ENCODE data around the gene ZBTB7C. TPM values are rescaled to one million over a fixed set of nuclear protein-coding genes. Genes with fewer than 3 reads are reported as not detected.

ZBTB7C gene
- total and polyA plus RNA-seq, 2 of the 4 experiments (the other 2 are of a cell fraction): not detected

DNA sequence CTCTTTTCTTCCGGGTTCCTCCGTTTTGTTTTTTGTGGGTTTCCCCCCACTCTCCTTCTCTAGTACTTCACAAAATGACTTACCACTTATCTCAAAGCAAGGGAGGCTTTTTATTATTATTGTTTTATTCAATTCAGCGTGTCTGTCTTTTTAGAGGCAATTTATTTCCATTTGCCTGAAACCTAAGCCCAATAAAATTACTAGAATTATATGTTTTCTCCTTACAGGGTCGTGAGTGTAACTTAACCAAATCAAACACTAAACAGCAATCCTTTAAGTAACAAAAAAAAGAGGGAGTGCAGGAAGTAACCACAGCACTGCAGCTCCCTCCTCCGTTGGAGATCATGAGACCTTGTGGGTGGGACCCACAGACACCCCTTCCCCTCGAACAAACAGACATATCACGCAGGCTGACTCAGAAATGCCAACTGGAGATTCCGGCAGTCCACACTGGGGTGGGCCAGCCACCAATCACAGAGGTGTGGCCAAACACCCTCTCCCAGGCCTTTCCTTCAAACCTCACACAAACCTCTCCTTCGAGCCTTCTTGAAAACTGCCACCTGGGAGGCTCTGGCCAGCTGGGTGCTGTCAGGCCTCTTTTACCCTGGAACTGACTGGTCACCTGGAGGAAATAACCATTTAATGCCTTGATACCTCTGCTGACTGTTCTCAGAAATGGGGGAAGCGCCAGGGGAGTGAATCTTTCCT lies 271.7 kb downstream of the ZBTB7C start:
- Histone ChIP-seq H2BK5ac (ENCODE audit: low read depth, low read length, poor library complexity, severe bottlenecking) (no peak overlapping the region), H3K9ac (ENCODE audit: low read depth, low read length) (no peak overlapping the region), H4K20me1 (ENCODE audit: insufficient read depth, low read length) (no peaks in the 10 kb centered on the region; the same call in 1 of the 2 replicates), H3K27ac (ENCODE audit: insufficient read depth, low read length) (no peak overlapping the region), H3K56ac (ENCODE audit: extremely low read depth, insufficient read depth, low read length) (no peak overlapping the region), H3K18ac (ENCODE audit: low read depth, low read length) (no peak overlapping the region), H3K4me2 (ENCODE audit: low read depth, low read length) (no peak overlapping the region), H2AK5ac (ENCODE audit: low read depth, low read length) (no peak overlapping the region), H3K4me3 (ENCODE audit: insufficient read depth, low read depth, low read length) (no peak overlapping the region), H3K36me3 (ENCODE audit: control insufficient read depth, insufficient read depth, low read length) (no peaks in the 10 kb centered on the region), H2AK9ac (replicated peaks; ENCODE audit: low read depth, low read length, poor library complexity) (no peak overlapping the region), H3K9me1 (ENCODE audit: insufficient read depth, low read length) (no peaks in the 10 kb centered on the region), H3K4ac (ENCODE audit: low read depth, low read length) (no peak overlapping the region), H3K4me1 (ENCODE audit: control insufficient read depth, insufficient read depth, low read length) (no peaks in the 10 kb centered on the region), H4K8ac (ENCODE audit: low read depth in 2 of 2, low read length in 2 of 2) (no peak overlapping the region), H3K9me3 (ENCODE audit: control insufficient read depth, insufficient read depth, low read length) (no peaks in the 10 kb centered on the region), H3K79me1 (ENCODE audit: low read depth in 1 of 2, low read length in 2 of 2) (no peaks in the 10 kb centered on the region), H2BK15ac (ENCODE audit: low read depth, low read length) (no peak overlapping the region), H3K23ac (ENCODE audit: low read depth, low read length) (no peak overlapping the region), H2BK20ac (ENCODE audit: low read depth, low read length) (no peak overlapping the region), H3K27me3 (ENCODE audit: control insufficient read depth, insufficient read depth, low read length) (peaks cover 53% of the 10 kb centered on the region), H4K5ac (ENCODE audit: low read depth, low read length) (no peak overlapping the region), H3K14ac (replicated peaks; ENCODE audit: low read depth, low read length) (no peak overlapping the region), H2BK120ac (ENCODE audit: low read depth, low read length) (no peak overlapping the region), H2AFZ (replicated peaks; ENCODE audit: low read length, poor library complexity) (no peak overlapping the region), H4K91ac (ENCODE audit: insufficient read depth, low read depth, low read length) (no peak overlapping the region)
- dilution Hi-C loops (cut with HindIII; ENCODE audit: low sequenced_read_pairs, unreplicated experiment) (no loop called here), intact Hi-C loops (cut with micrococcal nuclease) (no loop called here), in situ Hi-C loops (cut with MboI; ENCODE audit: low sequenced_read_pairs) (no loop called here)
- CTCF ChIA-PET: no interaction called here
- TF ChIP-seq RAD21 (IDR thresholded peaks at IDR 0.05; ENCODE audit: low read length) (no peak), FOS (IDR thresholded peaks at IDR 0.05; ENCODE audit: low read depth, low read length) (no peak)
- TF ChIP-seq, protein P1, sequence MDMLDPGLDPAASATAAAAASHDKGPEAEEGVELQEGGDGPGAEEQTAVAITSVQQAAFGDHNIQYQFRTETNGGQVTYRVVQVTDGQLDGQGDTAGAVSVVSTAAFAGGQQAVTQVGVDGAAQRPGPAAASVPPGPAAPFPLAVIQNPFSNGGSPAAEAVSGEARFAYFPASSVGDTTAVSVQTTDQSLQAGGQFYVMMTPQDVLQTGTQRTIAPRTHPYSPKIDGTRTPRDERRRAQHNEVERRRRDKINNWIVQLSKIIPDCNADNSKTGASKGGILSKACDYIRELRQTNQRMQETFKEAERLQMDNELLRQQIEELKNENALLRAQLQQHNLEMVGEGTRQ (IDR thresholded peaks at IDR 0.05; ENCODE audit: low read depth, low read length): no peak
- BruUV-seq (replicated peaks): no TSS peak
- DNase-seq (no peak), ATAC-seq (ENCODE audit: low read depth) (no peak)
- WGBS, 2 experiments (ENCODE audit: extremely low coverage in 2 of 2, insufficient read length in 1 of 2): no CpG with 5 or more reads among the region's 10 CpGs
- POLR2A ChIA-PET (ENCODE audit: unreplicated experiment): no interaction called here
